K562 (cell line): ENCODE results near the gene TOR1AIP2. TPM values are rescaled to one million over a fixed set of nuclear protein-coding genes. Genes with fewer than 3 reads are reported as not detected.

ENCODE experiments used
- polyA plus RNA-seq, 8 experiments: library from polyadenylated mRNA; depleted of rRNA in 4 of 8; stranded (reverse) in 5 of 8; unstranded in 3 of 8; fragments of >200 nt; fragmentation: Nextera tagmentation in 2 of 8; fragmentation: Illumina TruSeq in 1 of 8; extraction: Ambion mirVana in 2 of 8; extraction: Trizol in 1 of 8; gene quantifications; 2 replicates each; pipeline versions ENCODE4 v1.2.1 to v1.2.3, GENCODE V29; 2011 to 2014; ENCODE audit warnings: inconsistent platforms in 1 of 8, missing spikeins in 1 of 8
- total RNA-seq, 7 experiments: library from RNA; depleted of rRNA in 6 of 7; stranded (reverse); fragments of >200 nt in 6 of 7; fragmentation: Illumina TruSeq in 2 of 7; extraction: Trizol in 2 of 7; gene quantifications; 2 replicates each; pipeline versions ENCODE4 v1.2.1 to v1.2.3, GENCODE V29; 2011 to 2021; ENCODE audit warnings: low replicate concordance in 1 of 7
- TF ChIP-seq, protein P1 (sequence below): fragments of 450-650 bp; IDR thresholded peaks from 2 replicates; pipeline ENCODE4 v1.6.1; 2016; ENCODE audit warnings: low read depth

Gene TOR1AIP2
- total and polyA plus RNA-seq, 9 of the 15 experiments (the other 6 are each of a cell fraction or from before 2014, with no cell fraction given): 16.7 to 122 (median 41.4) TPM

- TF ChIP-seq, protein P1, sequence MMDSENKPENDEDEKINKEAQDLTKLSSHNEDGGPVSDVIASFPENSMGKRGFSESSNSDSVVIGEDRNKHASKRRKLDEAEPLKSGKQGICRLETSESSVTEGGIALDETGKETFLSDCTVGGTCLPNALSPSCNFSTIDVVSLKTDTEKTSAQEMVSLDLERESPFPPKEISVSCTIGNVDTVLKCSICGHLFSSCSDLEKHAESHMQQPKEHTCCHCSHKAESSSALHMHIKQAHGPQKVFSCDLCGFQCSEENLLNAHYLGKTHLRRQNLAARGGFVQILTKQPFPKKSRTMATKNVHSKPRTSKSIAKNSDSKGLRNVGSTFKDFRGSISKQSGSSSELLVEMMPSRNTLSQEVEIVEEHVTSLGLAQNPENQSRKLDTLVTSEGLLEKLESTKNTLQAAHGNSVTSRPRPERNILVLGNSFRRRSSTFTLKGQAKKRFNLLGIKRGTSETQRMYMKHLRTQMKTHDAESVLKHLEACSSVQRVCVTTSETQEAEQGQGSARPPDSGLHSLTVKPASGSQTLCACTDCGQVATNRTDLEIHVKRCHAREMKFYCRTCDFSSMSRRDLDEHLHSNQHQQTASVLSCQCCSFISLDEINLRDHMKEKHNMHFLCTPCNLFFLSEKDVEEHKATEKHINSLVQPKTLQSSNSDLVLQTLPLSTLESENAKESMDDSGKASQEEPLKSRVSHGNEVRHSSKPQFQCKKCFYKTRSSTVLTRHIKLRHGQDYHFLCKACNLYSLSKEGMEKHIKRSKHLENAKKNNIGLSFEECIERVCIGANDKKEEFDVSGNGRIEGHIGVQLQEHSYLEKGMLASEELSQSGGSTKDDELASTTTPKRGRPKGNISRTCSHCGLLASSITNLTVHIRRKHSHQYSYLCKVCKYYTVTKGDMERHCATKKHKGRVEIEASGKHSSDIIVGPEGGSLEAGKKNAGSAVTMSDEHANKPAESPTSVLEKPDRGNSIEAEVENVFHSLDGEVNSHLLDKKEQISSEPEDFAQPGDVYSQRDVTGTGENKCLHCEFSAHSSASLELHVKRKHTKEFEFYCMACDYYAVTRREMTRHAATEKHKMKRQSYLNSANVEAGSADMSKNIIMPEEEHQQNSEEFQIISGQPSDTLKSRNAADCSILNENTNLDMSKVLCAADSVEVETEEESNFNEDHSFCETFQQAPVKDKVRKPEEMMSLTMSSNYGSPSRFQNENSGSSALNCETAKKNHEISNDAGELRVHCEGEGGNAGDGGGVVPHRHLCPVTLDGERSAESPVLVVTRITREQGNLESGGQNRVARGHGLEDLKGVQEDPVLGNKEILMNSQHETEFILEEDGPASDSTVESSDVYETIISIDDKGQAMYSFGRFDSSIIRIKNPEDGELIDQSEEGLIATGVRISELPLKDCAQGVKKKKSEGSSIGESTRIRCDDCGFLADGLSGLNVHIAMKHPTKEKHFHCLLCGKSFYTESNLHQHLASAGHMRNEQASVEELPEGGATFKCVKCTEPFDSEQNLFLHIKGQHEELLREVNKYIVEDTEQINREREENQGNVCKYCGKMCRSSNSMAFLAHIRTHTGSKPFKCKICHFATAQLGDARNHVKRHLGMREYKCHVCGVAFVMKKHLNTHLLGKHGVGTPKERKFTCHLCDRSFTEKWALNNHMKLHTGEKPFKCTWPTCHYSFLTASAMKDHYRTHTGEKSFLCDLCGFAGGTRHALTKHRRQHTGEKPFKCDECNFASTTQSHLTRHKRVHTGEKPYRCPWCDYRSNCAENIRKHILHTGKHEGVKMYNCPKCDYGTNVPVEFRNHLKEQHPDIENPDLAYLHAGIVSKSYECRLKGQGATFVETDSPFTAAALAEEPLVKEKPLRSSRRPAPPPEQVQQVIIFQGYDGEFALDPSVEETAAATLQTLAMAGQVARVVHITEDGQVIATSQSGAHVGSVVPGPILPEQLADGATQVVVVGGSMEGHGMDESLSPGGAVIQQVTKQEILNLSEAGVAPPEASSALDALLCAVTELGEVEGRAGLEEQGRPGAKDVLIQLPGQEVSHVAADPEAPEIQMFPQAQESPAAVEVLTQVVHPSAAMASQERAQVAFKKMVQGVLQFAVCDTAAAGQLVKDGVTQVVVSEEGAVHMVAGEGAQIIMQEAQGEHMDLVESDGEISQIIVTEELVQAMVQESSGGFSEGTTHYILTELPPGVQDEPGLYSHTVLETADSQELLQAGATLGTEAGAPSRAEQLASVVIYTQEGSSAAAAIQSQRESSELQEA: no peak
Measured at GRCh38 chr1:179816196-179816960, 61.2 kb downstream of the TOR1AIP2 start (continued).
